ENCODE measurements around the gene EFNA5. TPM values are rescaled to one million over a fixed set of nuclear protein-coding genes. Genes with fewer than 3 reads are reported as not detected.

The EFNA5 gene
- total and polyA plus RNA-seq, 7 donors = 0.32 to 5.4 (median 2.1) TPM

DNA sequence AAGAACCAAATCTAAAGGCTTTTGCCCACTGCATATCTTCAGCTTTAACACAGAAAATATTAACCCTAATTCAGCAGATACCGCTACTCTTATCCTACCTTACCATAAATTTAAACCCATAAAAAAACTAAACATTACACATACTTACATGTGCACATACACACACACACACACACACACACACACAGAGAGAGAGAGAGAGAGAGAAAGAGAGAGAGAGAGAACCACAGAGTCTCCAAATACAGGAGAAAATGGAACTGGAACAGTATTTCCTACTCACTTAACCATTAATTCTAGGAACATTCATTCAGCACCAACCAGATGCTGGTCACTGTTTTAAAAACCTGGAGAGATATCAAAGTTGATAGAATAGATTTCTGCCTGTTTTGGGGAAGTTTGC, 53.7 kb downstream of the EFNA5 start:
- ATAC-seq (no peak), DNase-seq (no peak)
- Histone ChIP-seq H3K4me1 (no peaks in the 10 kb centered on the region), H3K9me3 (no peaks in the 10 kb centered on the region), H3K36me3 (ENCODE audit: insufficient read depth in 1 of 2, low read depth in 1 of 2) (no peaks in the 10 kb centered on the region), H3K27me3 (ENCODE audit: insufficient read depth in 3 of 3, low read length in 2 of 3) (no peaks in the 10 kb centered on the region), H3K4me3 (no peak overlapping the region), H3K27ac (no peak overlapping the region)
- 92 to 100% (median 94%) methylated on average over 1 of the region's 1 CpG for WGBS, 3 donors
- intact Hi-C loops (cut with DNase I) = no loop called here
- TF ChIP-seq, protein P1, sequence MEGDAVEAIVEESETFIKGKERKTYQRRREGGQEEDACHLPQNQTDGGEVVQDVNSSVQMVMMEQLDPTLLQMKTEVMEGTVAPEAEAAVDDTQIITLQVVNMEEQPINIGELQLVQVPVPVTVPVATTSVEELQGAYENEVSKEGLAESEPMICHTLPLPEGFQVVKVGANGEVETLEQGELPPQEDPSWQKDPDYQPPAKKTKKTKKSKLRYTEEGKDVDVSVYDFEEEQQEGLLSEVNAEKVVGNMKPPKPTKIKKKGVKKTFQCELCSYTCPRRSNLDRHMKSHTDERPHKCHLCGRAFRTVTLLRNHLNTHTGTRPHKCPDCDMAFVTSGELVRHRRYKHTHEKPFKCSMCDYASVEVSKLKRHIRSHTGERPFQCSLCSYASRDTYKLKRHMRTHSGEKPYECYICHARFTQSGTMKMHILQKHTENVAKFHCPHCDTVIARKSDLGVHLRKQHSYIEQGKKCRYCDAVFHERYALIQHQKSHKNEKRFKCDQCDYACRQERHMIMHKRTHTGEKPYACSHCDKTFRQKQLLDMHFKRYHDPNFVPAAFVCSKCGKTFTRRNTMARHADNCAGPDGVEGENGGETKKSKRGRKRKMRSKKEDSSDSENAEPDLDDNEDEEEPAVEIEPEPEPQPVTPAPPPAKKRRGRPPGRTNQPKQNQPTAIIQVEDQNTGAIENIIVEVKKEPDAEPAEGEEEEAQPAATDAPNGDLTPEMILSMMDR (IDR thresholded peaks at IDR 0.05) = no peak

DNA sequence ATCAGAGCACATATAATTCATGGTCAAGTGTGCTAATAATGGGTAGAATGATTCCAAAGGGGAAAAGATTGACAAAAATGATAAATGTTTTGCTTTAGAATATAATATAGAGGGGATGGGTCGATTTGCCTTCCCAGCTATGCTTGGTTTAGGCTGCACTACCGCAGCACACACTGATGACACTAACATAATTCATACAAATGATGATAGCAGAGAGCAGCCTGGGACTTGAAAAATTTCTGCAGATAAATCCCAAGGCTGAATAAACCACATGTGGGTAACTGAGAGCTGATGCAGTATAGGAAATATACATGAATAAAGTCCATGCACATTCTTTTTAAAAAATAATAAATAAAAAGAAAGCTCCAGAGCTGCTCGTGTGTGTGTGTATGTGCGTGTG, 54.5 kb downstream of the EFNA5 start:
- no peaks in the 10 kb centered on the region for H3K9me3 ChIP-seq
- no peaks in the 10 kb centered on the region for H3K4me1 ChIP-seq
- no peaks in the 10 kb centered on the region for H3K36me3 ChIP-seq (ENCODE audit: insufficient read depth in 1 of 2, low read depth in 1 of 2)
- no peak for DNase-seq
- TF ChIP-seq, protein P1 (IDR thresholded peaks at IDR 0.05) = no peak
- WGBS, 3 donors = 72 to 77% (median 77%) methylated on average over 4 of the region's 4 CpGs
- intact Hi-C loops (cut with DNase I) = no loop called here
- no peak for ATAC-seq
- no peak overlapping the region for H3K4me3 ChIP-seq
- H3K27ac ChIP-seq = no peak overlapping the region
- no peaks in the 10 kb centered on the region for H3K27me3 ChIP-seq (ENCODE audit: insufficient read depth in 3 of 3, low read length in 2 of 3)

DNA sequence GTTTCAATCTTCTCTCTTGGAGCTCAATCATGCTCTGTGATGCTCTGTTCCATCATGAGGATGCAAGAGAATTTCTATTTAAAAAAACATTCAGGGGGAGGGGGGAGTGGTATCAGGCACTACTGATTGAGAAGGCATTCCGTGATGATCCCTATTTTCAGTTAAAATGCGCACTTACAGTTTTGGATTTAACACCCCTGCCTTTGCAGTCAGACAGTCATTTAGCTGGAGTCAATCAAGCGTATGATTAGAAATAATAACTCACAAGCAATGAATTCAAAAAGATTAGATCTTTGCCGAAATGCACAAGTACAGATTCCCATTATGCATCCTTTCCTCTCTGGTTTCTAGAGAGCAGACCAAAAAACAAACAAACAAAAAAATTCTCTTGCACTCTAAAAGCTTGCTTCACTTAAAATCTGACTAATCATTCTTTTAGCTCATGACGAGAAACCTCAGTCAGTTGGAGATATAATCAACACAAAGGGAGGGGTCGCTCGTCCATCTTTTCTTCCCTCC, 55.4 kb downstream of the EFNA5 start:
- H3K27me3 ChIP-seq (ENCODE audit: insufficient read depth in 3 of 3, low read length in 2 of 3) = no peaks in the 10 kb centered on the region
- WGBS, 3 donors = 81 to 85% (median 84%) methylated on average over 7 of the region's 7 CpGs
- H3K9me3 ChIP-seq = no peaks in the 10 kb centered on the region
- H3K36me3 ChIP-seq (ENCODE audit: insufficient read depth in 1 of 2, low read depth in 1 of 2) = no peaks in the 10 kb centered on the region
- ATAC-seq = no peak
- no peak overlapping the region for H3K4me3 ChIP-seq
- TF ChIP-seq, protein P1 (IDR thresholded peaks at IDR 0.05) = no peak
- no peaks in the 10 kb centered on the region for H3K4me1 ChIP-seq
- DNase-seq = no peak
- no peak overlapping the region for H3K27ac ChIP-seq
- intact Hi-C loops (cut with DNase I) = no loop called here

DNA sequence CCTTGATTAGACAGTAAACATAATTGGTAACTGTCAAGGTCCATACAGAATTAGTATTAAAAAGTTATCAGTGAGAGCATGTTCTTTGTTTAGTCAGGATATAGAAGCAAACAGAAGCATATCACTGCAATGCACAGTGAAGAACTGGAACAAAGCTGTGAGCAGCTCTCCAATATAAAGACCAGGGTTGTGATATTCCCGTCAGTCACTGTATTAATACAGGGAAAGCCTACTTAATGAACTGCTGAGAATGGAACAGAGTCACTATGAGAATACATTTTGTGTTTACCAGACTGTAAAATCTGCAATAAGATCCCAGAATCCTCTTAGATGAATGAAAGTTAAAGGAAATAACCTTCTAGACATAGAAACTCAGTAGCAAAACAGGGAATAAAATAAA, 58.2 kb downstream of the EFNA5 start:
- intact Hi-C loops (cut with DNase I) = no loop called here
- no peak for DNase-seq
- no peaks in the 10 kb centered on the region for H3K4me1 ChIP-seq
- no peak for ATAC-seq
- TF ChIP-seq, protein P1 (IDR thresholded peaks at IDR 0.05) = no peak
- no peaks in the 10 kb centered on the region for H3K36me3 ChIP-seq (ENCODE audit: insufficient read depth in 1 of 2, low read depth in 1 of 2)
- no peak overlapping the region for H3K4me3 ChIP-seq
- 84 to 100% (median 87%) methylated on average over 1 of the region's 1 CpG for WGBS, 3 donors
- no peaks in the 10 kb centered on the region for H3K27me3 ChIP-seq (ENCODE audit: insufficient read depth in 3 of 3, low read length in 2 of 3)
- no peaks in the 10 kb centered on the region for H3K9me3 ChIP-seq
- H3K27ac ChIP-seq = no peak overlapping the region

DNA sequence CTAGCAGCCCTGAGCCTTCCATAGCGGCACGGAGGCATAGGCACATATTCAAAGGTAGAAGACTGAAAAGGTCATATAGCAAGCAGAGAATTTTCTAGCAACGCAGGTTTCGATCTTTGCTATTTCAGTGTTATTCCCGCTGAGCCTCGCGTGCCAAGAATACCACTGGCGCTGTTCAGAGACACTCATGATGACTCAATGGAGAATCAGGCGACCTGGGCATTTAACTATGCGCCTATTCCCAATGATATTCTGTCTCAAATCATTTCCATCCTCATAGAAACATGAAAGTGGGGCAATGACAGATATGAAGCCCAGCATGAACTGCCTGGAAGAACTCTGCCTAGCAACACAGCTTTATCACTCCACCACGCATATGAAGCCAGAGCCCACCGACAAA, 59.9 kb downstream of the EFNA5 start:
- TF ChIP-seq, protein P1 (IDR thresholded peaks at IDR 0.05) = no peak
- Histone ChIP-seq H3K4me1 (no peaks in the 10 kb centered on the region), H3K9me3 (no peaks in the 10 kb centered on the region), H3K36me3 (ENCODE audit: insufficient read depth in 1 of 2, low read depth in 1 of 2) (no peaks in the 10 kb centered on the region), H3K27ac (no peak overlapping the region), H3K27me3 (ENCODE audit: insufficient read depth in 3 of 3, low read length in 2 of 3) (peaks cover 0 to 2% (median 0%) of the 10 kb centered on the region in 3 donors), H3K4me3 (no peak overlapping the region)
- intact Hi-C loops (cut with DNase I) = no loop called here
- 96 to 97% (median 97%) methylated on average over 12 of the region's 12 CpGs for WGBS, 3 donors
- ATAC-seq (no peak), DNase-seq (no peak)

All from psoas muscle (tissue), 8 donors.